Heart left ventricle (tissue), 13 donors: ENCODE results near the gene LRRTM1.

ENCODE experiments used
- POLR2A ChIP-seq, 2 donors: fragments of 450-650 bp; IDR thresholded peaks; one replicate each; pipeline ENCODE4 v1.6.1; 2017; ENCODE audit warnings: antibody characterized with exemption in 2 of 2, mild to moderate bottlenecking in 2 of 2, moderate library complexity in 2 of 2
- TF ChIP-seq, protein P1 (sequence below), 12 donors: fragments of 200-600 bp; sonication (generic) in 4 of 12; IDR thresholded peaks; one replicate each; pipeline versions ENCODE4 v1.5.0 to v1.8.0; 2018 to 2022; ENCODE audit warnings: antibody characterized with exemption in 12 of 12, mild to moderate bottlenecking in 5 of 12
- donor health status: ischemic (EF 13 %, LVEDD 7.1; RV severe dilation, severe dysfunction).
- donor health status: DM: no; HTN: yes; CAD: no.
- donor health status: DM: no; HTN: no; CAD: no.
- donor health status: ischemic (EF 25% LVEDD 6.9; RV normal size, moderate dysfunction).
- donor health status: ischemic (EF 25% LVEDD 5.7; RV mildly dilated, moderate dysfunction).
- donor health status: ischemic (EF 35%, LVEDD 5.7; RV mildly dilated, moderate dysfunction).
- donor health status: nonischemic (EF 11% LVEDD 7.7; RV severe dilation, severe dysfunction).
- donor health status: DM: yes; HTN: yes; CAD: no.
- donor health status: PGD.
- donor health status: ischemic (EF 29% LVEDD 5.4; RV normal size, mild dysfunction).
- donor health status: nonischemic (EF 23%, LVEDD 6.1; RV moderate dilation, normal function).

DNA sequence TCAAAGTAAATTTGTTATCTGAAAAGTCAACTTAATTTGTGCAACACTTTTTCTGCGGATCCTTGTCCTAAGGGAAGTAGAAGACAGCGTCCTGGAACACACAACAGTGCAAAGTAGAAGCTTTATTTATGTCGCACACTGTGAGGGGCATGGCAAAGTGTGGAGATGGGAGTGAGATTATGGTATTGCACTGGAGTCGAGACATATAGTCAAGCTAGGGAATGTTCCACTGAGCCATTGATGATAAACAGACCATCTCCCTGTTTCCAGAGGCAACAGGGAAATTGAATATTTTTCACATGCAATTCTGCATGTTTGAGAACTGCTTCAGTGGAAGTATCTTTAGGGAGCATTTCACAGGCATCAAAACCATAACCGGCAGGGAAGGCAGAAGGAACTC lies 46.2 kb downstream of the LRRTM1 start:
- TF ChIP-seq, protein P1, sequence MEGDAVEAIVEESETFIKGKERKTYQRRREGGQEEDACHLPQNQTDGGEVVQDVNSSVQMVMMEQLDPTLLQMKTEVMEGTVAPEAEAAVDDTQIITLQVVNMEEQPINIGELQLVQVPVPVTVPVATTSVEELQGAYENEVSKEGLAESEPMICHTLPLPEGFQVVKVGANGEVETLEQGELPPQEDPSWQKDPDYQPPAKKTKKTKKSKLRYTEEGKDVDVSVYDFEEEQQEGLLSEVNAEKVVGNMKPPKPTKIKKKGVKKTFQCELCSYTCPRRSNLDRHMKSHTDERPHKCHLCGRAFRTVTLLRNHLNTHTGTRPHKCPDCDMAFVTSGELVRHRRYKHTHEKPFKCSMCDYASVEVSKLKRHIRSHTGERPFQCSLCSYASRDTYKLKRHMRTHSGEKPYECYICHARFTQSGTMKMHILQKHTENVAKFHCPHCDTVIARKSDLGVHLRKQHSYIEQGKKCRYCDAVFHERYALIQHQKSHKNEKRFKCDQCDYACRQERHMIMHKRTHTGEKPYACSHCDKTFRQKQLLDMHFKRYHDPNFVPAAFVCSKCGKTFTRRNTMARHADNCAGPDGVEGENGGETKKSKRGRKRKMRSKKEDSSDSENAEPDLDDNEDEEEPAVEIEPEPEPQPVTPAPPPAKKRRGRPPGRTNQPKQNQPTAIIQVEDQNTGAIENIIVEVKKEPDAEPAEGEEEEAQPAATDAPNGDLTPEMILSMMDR (IDR thresholded peaks at IDR 0.05), result no peak
- TF ChIP-seq POLR2A (IDR thresholded peaks at IDR 0.05), result no peak
